HCT116 (cell line): ENCODE data around the gene VPS35. TPM values are rescaled to one million over a fixed set of nuclear protein-coding genes. Genes with fewer than 3 reads are reported as not detected.

Source experiments
- ATAC-seq: fragments of 200-7000 bp; cut with Tn5 transposase; 2 replicates; pipeline ENCODE4 v1.9.1; 2020; ENCODE audit warnings: mild to moderate bottlenecking, moderate library complexity
- BruUV-seq: library from RNA; stranded (reverse); fragments of 400-500 nt; replicated peaks from 2 replicates; lab custom pipeline; 2021; lab: Mats Ljungman, UMichigan
- CTCF ChIA-PET: fragments of 300-600 bp; sonication (Branson Sonifier 250); formaldehyde crosslinking; loops from one replicate; lab custom pipeline; 2021; ENCODE audit warnings: antibody characterized with exemption; lab: Charles Lee
- POLR2A ChIA-PET: fragments of 300-600, 350-600 bp; sonication (Branson Sonifier 250); formaldehyde crosslinking; loops from one replicate; lab custom pipeline; 2021; ENCODE audit warnings: antibody characterized with exemption; lab: Charles Lee
- RAD21 ChIA-PET, 2 experiments: fragments of 300-600 bp; sonication (Branson Sonifier 250); formaldehyde crosslinking; loops; one replicate each; lab custom pipeline; 2023; ENCODE audit warnings: low total read pairs in 2 of 2; ENCODE audit not compliant: uncharacterized antibody in 2 of 2, unreplicated experiment in 2 of 2, low non-redundant PET in 1 of 2; lab: Charles Lee
- DNase-seq: peaks from one replicate; pipeline ENCODE4 v3.0.0-alpha.2; 2010; ENCODE audit warnings: low read depth, low spot score
- H2AFZ ChIP-seq: fragments of 200-600 bp; shearing (Covaris generic), sonication (generic); 2 replicates; pipeline ENCODE4 v1.6.1; 2017; ENCODE audit warnings: low read depth, mixed run types, mixed read lengths, antibody characterized with exemption, low read length; ENCODE audit not compliant: poor library complexity, severe bottlenecking
- H3K27ac ChIP-seq: 2 replicates; pipeline ENCODE4 v1.5.1; 2012; ENCODE audit warnings: low read depth, low read length
- H3K27me3 ChIP-seq: fragments of 200-600 bp; sonication (generic); 2 replicates; pipeline ENCODE4 v1.6.1; 2016; ENCODE audit warnings: mixed run types, low read length, mixed read lengths; ENCODE audit not compliant: insufficient read depth
- H3K36me3 ChIP-seq, 2 experiments: fragments of 200-500 bp in 1 of 2; fragments of 200-600 bp in 1 of 2; sonication (Bioruptor generic) in 1 of 2; sonication (generic) in 1 of 2; 2 replicates each; pipeline versions ENCODE4 v1.5.1 to v1.6.1; 2014 to 2016; ENCODE audit warnings: low read length in 2 of 2, inconsistent platforms in 1 of 2, mixed read lengths in 1 of 2, mixed run types in 1 of 2; ENCODE audit not compliant: insufficient read depth in 2 of 2, control insufficient read depth in 1 of 2
- H3K4me1 ChIP-seq, 2 experiments: fragments of 200-600 bp in 1 of 2; sonication (generic) in 1 of 2; 2 replicates each; pipeline versions ENCODE4 v1.5.1 to v1.6.1; 2012 to 2017; ENCODE audit warnings: low read length in 2 of 2, inconsistent platforms in 1 of 2, mild to moderate bottlenecking in 1 of 2, mixed read lengths in 1 of 2, mixed run types in 1 of 2, moderate library complexity in 1 of 2; ENCODE audit not compliant: insufficient read depth in 2 of 2, control insufficient read depth in 1 of 2
- H3K4me2 ChIP-seq: fragments of 200-600 bp; sonication (generic); 2 replicates; pipeline ENCODE4 v1.6.1; 2017; ENCODE audit warnings: mixed run types, low read length, mixed read lengths
- H3K4me3 ChIP-seq, 2 experiments: fragments of 200-600 bp in 1 of 2; sonication (generic) in 1 of 2; replicated peaks in 1 of 2; 2 replicates each; pipeline ENCODE4 v1.5.1; 2011 to 2016; ENCODE audit warnings: low read length in 2 of 2, control low read depth in 1 of 2, low read depth in 1 of 2, mild to moderate bottlenecking in 1 of 2, mixed read lengths in 1 of 2, mixed run types in 1 of 2
- H3K79me2 ChIP-seq: fragments of 200-600 bp; sonication (generic); 2 replicates; pipeline ENCODE4 v1.6.1; 2017; ENCODE audit warnings: mild to moderate bottlenecking, mixed run types, low read length, moderate library complexity, mixed read lengths; ENCODE audit not compliant: insufficient read depth
- H3K9ac ChIP-seq: fragments of 200-600 bp; sonication (generic); 2 replicates; pipeline ENCODE4 v1.6.1; 2016; ENCODE audit warnings: low read length, mixed read lengths
- H3K9me2 ChIP-seq: fragments of 200-600 bp; sonication (generic), shearing (Covaris generic); 2 replicates; pipeline ENCODE4 v1.6.1; 2017; ENCODE audit warnings: mixed run types, mild to moderate bottlenecking, moderate library complexity; ENCODE audit not compliant: insufficient read depth
- H3K9me3 ChIP-seq, 2 experiments: fragments of 200-500 bp in 1 of 2; fragments of 200-600 bp in 1 of 2; sonication (Bioruptor generic) in 1 of 2; sonication (generic) in 1 of 2; 2 replicates each; pipeline ENCODE4 v1.6.1; 2014 to 2017; ENCODE audit warnings: low read length in 2 of 2, mixed read lengths in 2 of 2, inconsistent platforms in 1 of 2, low read depth in 1 of 2, mild to moderate bottlenecking in 1 of 2, mixed run types in 1 of 2, moderate library complexity in 1 of 2; ENCODE audit not compliant: control insufficient read depth in 1 of 2, insufficient read depth in 1 of 2
- H4K20me1 ChIP-seq: fragments of 200-600 bp; sonication (generic), shearing (Covaris generic); 2 replicates; pipeline ENCODE4 v1.6.1; 2017; ENCODE audit warnings: mixed run types, mild to moderate bottlenecking, moderate library complexity; ENCODE audit not compliant: insufficient read depth
- CBX3 ChIP-seq: IDR thresholded peaks from 2 replicates; pipeline ENCODE4 v1.6.1; 2012; ENCODE audit warnings: low read depth
- CEBPB ChIP-seq: IDR thresholded peaks from 2 replicates; pipeline ENCODE4 v1.6.1; 2012; ENCODE audit warnings: low read depth
- CTCF ChIP-seq, 3 experiments: fragments of 200-600 bp in 1 of 3; sonication (generic) in 1 of 3; IDR thresholded peaks in 2 of 3; conservative IDR thresholded peaks in 1 of 3; 2 replicates each; pipeline ENCODE4 v1.5.1; 2012 to 2017; ENCODE audit warnings: low read depth in 2 of 3, low read length in 2 of 3, antibody characterized with exemption in 1 of 3, borderline replicate concordance in 1 of 3, control low read depth in 1 of 3, mild to moderate bottlenecking in 1 of 3, mixed read lengths in 1 of 3, mixed run types in 1 of 3, moderate library complexity in 1 of 3; ENCODE audit not compliant: insufficient read depth in 1 of 3
- EGR1 ChIP-seq: IDR thresholded peaks from 2 replicates; pipeline ENCODE4 v1.6.1; 2012; ENCODE audit warnings: low read depth
- ELF1 ChIP-seq: IDR thresholded peaks from 2 replicates; pipeline ENCODE4 v1.6.1; 2012; ENCODE audit warnings: low read depth, borderline replicate concordance
- EZH2 ChIP-seq: fragments of 200-600 bp; sonication (generic); IDR thresholded peaks from 2 replicates; pipeline ENCODE4 v1.6.1; 2017; ENCODE audit warnings: antibody characterized with exemption, mixed run types
- EZH2phosphoT487 ChIP-seq: fragments of 200-600 bp; IDR thresholded peaks from 2 replicates; pipeline ENCODE4 v1.6.1; 2018; ENCODE audit warnings: antibody characterized with exemption, borderline replicate concordance
- FOSL1 ChIP-seq: IDR thresholded peaks from 2 replicates; pipeline ENCODE4 v1.6.1; 2012; ENCODE audit warnings: low read depth
- POLR2AphosphoS5 ChIP-seq: IDR thresholded peaks from 2 replicates; pipeline ENCODE4 v1.6.1; 2011; ENCODE audit warnings: mild to moderate bottlenecking, low read depth, low read length, moderate library complexity
- RAD21 ChIP-seq: IDR thresholded peaks from 2 replicates; pipeline ENCODE4 v1.6.1; 2012; ENCODE audit warnings: low read depth, mild to moderate bottlenecking
- TCF7L2 ChIP-seq: IDR thresholded peaks from 2 replicates; pipeline ENCODE4 v1.7.0; 2011; ENCODE audit warnings: borderline replicate concordance, inconsistent platforms; ENCODE audit not compliant: insufficient read depth, insufficient read length; ENCODE audit errors: extremely low read depth
- ZBTB33 ChIP-seq: IDR thresholded peaks from 2 replicates; pipeline ENCODE4 v1.6.1; 2011; ENCODE audit warnings: mild to moderate bottlenecking, low read length, moderate library complexity; ENCODE audit not compliant: insufficient replicate concordance; ENCODE audit errors: extremely low read depth
- ZFX ChIP-seq: fragments of 450-650 bp; IDR thresholded peaks from 2 replicates; pipeline ENCODE4 v1.6.1; 2017
- intact Hi-C: fragments of 100-400 bp; cut with micrococcal nuclease; formaldehyde crosslinking; loops from 2 replicates; pipeline ENCODE4 v1.10.0; 2022
- total RNA-seq: library from RNA; stranded (reverse); gene quantifications from one replicate; pipeline ENCODE4 v1.2.1, GENCODE V29; 2021; ENCODE audit not compliant: unreplicated experiment

Gene VPS35
- total RNA-seq, 1 experiment from 2014 or later: 115 TPM

- TF ChIP-seq ELF1: no peak
- TF ChIP-seq RAD21: no peak
- no peak for TF ChIP-seq CTCF (IDR thresholded peaks at IDR 0.05 in 2 of 3, conservative IDR thresholded peaks at IDR 0.05 in 1 of 3; ENCODE audit: borderline replicate concordance in 1 of 3, insufficient read depth in 1 of 3, low read depth in 2 of 3, low read length in 2 of 3)
- no peak for TF ChIP-seq CBX3
- TF ChIP-seq EGR1: no peak
- TF ChIP-seq POLR2AphosphoS5: no peak
- TF ChIP-seq TCF7L2: no peak
- TF ChIP-seq ZFX: no peak
- TF ChIP-seq, all 23 proteins: peak for 0
- Histone ChIP-seq H4K20me1 (no peaks in the 10 kb centered on the region), H3K4me2 (no peak overlapping the region), H3K9me3 (no peaks in the 10 kb centered on the region), H2AFZ (no peak overlapping the region), H3K79me2 (no peaks in the 10 kb centered on the region), H3K27me3 (no peaks in the 10 kb centered on the region), H3K4me1 (no peaks in the 10 kb centered on the region), H3K9me2 (no peaks in the 10 kb centered on the region), H3K4me3 (no peak overlapping the region), H3K9ac (no peak overlapping the region), H3K27ac (no peak overlapping the region), H3K36me3 (no peaks in the 10 kb centered on the region)
- CTCF ChIA-PET: no interaction called here
- POLR2A ChIA-PET: no interaction called here
- intact Hi-C loops: no loop called here
- no TSS peak for BruUV-seq
- RAD21 ChIA-PET: no interaction called here
- DNase-seq: no peak
- no peak for ATAC-seq
Measured at GRCh38 chr16:46709469-46710005, 20.6 kb upstream of the VPS35 start.

- CTCF ChIA-PET: no interaction called here
- H3K36me3 ChIP-seq: no peaks in the 10 kb centered on the region
- H3K9ac ChIP-seq: no peak overlapping the region
- H2AFZ ChIP-seq: no peak overlapping the region
- H3K4me3 ChIP-seq: no peak overlapping the region
- intact Hi-C loops: no loop called here
- no peaks in the 10 kb centered on the region for H3K79me2 ChIP-seq
- DNase-seq: no peak
- ATAC-seq: no peak
- RAD21 ChIA-PET: no interaction called here
- no peaks in the 10 kb centered on the region for H4K20me1 ChIP-seq
- no peaks in the 10 kb centered on the region for H3K27me3 ChIP-seq
- POLR2A ChIA-PET: no interaction called here
- no peak overlapping the region for H3K4me2 ChIP-seq
- no peaks in the 10 kb centered on the region for H3K9me3 ChIP-seq
- H3K27ac ChIP-seq: no peak overlapping the region
- BruUV-seq: no TSS peak
- H3K4me1 ChIP-seq: no peaks in the 10 kb centered on the region
- H3K9me2 ChIP-seq: no peaks in the 10 kb centered on the region
- TF ChIP-seq EGR1 (no peak), CTCF (IDR thresholded peaks at IDR 0.05 in 2 of 3, conservative IDR thresholded peaks at IDR 0.05 in 1 of 3; ENCODE audit: borderline replicate concordance in 1 of 3, insufficient read depth in 1 of 3, low read depth in 2 of 3, low read length in 2 of 3) (no peak), CBX3 (no peak), FOSL1 (no peak), ZBTB33 (no peak), EZH2phosphoT487 (no peak), CEBPB (no peak), EZH2 (no peak)
Measured at GRCh38 chr16:46706642-46707041, 17.7 kb upstream of the VPS35 start.
